Measurements from ENCODE around the gene DNM3. TPM values are rescaled to one million over a fixed set of nuclear protein-coding genes. Genes with fewer than 3 reads are reported as not detected.

The DNM3 gene
- total RNA-seq, 3 donors from 2014 or later (not counting 1 experiment from before 2014, with no cell fraction given) = 2.5 to 3.3 (median 2.8) TPM

- Histone ChIP-seq H3K9me3 (ENCODE audit: control insufficient read depth, insufficient read depth, low read length) (no peaks in the 10 kb centered on the region), H3K27ac (ENCODE audit: low read length) (no peak overlapping the region), H3K4me1 (ENCODE audit: control insufficient read depth, insufficient read depth, low read length) (no peaks in the 10 kb centered on the region), H3K4me3 (ENCODE audit: low read length) (no peak overlapping the region), H3K27me3 (ENCODE audit: control insufficient read depth, insufficient read depth, low read length) (no peaks in the 10 kb centered on the region), H3K36me3 (ENCODE audit: control insufficient read depth, insufficient read depth, low read length) (no peaks in the 10 kb centered on the region)
- H3K27ac Mint-ChIP-seq = no peak overlapping the region
- no peak for TF ChIP-seq CTCF (IDR thresholded peaks at IDR 0.05)
- H3K36me3 Mint-ChIP-seq = no peaks in the 10 kb centered on the region
- no peaks in the 10 kb centered on the region for H3K4me1 Mint-ChIP-seq
- no peak for DNase-seq
- no peaks in the 10 kb centered on the region for H3K27me3 Mint-ChIP-seq (ENCODE audit: low read depth in 2 of 2)
- intact Hi-C loops (cut with micrococcal nuclease) = no loop called here
- no peaks in the 10 kb centered on the region for H3K9me3 Mint-ChIP-seq
- no peak for ATAC-seq
- H3K4me3 Mint-ChIP-seq = no peak overlapping the region
Measured at GRCh38 chr1:172206256-172206655, 365.0 kb downstream of the DNM3 start.

- H3K9me3 ChIP-seq (ENCODE audit: control insufficient read depth, insufficient read depth, low read length) = no peaks in the 10 kb centered on the region
- DNase-seq (no peak), ATAC-seq (no peak)
- no peaks in the 10 kb centered on the region for H3K4me1 ChIP-seq (ENCODE audit: control insufficient read depth, insufficient read depth, low read length)
- H3K4me3 Mint-ChIP-seq = no peak overlapping the region
- intact Hi-C loops (cut with micrococcal nuclease) = no loop called here
- no peak for TF ChIP-seq CTCF (IDR thresholded peaks at IDR 0.05)
- no peaks in the 10 kb centered on the region for H3K36me3 Mint-ChIP-seq
- no peaks in the 10 kb centered on the region for H3K9me3 Mint-ChIP-seq
- H3K4me3 ChIP-seq (ENCODE audit: low read length) = no peak overlapping the region
- 97% methylated on average over 4 of the region's 4 CpGs for WGBS (ENCODE audit: insufficient coverage)
- no peaks in the 10 kb centered on the region for H3K36me3 ChIP-seq (ENCODE audit: control insufficient read depth, insufficient read depth, low read length)
- H3K27me3 Mint-ChIP-seq (ENCODE audit: low read depth in 2 of 2) = no peaks in the 10 kb centered on the region
- H3K27me3 ChIP-seq (ENCODE audit: control insufficient read depth, insufficient read depth, low read length) = no peaks in the 10 kb centered on the region
- peaks cover 6 to 7% of the 10 kb centered on the region in 2 donors for H3K4me1 Mint-ChIP-seq
- H3K27ac ChIP-seq (ENCODE audit: low read length) = no peak overlapping the region
- H3K27ac Mint-ChIP-seq = no peak overlapping the region
Measured at GRCh38 chr1:172208635-172209034, 367.3 kb downstream of the DNM3 start.

- Histone ChIP-seq H3K36me3 (ENCODE audit: control insufficient read depth, insufficient read depth, low read length) (no peaks in the 10 kb centered on the region), H3K4me3 (ENCODE audit: low read length) (no peak overlapping the region), H3K27me3 (ENCODE audit: control insufficient read depth, insufficient read depth, low read length) (no peaks in the 10 kb centered on the region), H3K9me3 (ENCODE audit: control insufficient read depth, insufficient read depth, low read length) (no peaks in the 10 kb centered on the region), H3K27ac (ENCODE audit: low read length) (no peak overlapping the region), H3K4me1 (ENCODE audit: control insufficient read depth, insufficient read depth, low read length) (no peaks in the 10 kb centered on the region)
- TF ChIP-seq CTCF (IDR thresholded peaks at IDR 0.05) = no peak
- DNase-seq = no peak
- intact Hi-C loops (cut with micrococcal nuclease) = no loop called here
- Mint-ChIP-seq H3K27me3 (ENCODE audit: low read depth in 2 of 2) (no peaks in the 10 kb centered on the region), H3K4me1 (peaks cover 6 to 7% of the 10 kb centered on the region in 2 donors), H3K27ac (no peak overlapping the region), H3K9me3 (no peaks in the 10 kb centered on the region), H3K4me3 (no peak overlapping the region), H3K36me3 (no peaks in the 10 kb centered on the region)
- no peak for ATAC-seq
- 95% methylated on average over 5 of the region's 5 CpGs for WGBS (ENCODE audit: insufficient coverage)
Measured at GRCh38 chr1:172211221-172211620, 369.9 kb downstream of the DNM3 start.

- Histone ChIP-seq H3K27ac (ENCODE audit: low read length) (no peak overlapping the region), H3K9me3 (ENCODE audit: control insufficient read depth, insufficient read depth, low read length) (no peaks in the 10 kb centered on the region), H3K36me3 (ENCODE audit: control insufficient read depth, insufficient read depth, low read length) (no peaks in the 10 kb centered on the region), H3K4me3 (ENCODE audit: low read length) (no peak overlapping the region), H3K27me3 (ENCODE audit: control insufficient read depth, insufficient read depth, low read length) (no peaks in the 10 kb centered on the region), H3K4me1 (ENCODE audit: control insufficient read depth, insufficient read depth, low read length) (no peaks in the 10 kb centered on the region)
- no peak for ATAC-seq
- DNase-seq = no peak
- Mint-ChIP-seq H3K4me1 (peaks cover 6 to 7% of the 10 kb centered on the region in 2 donors), H3K27me3 (ENCODE audit: low read depth in 2 of 2) (no peaks in the 10 kb centered on the region), H3K36me3 (no peaks in the 10 kb centered on the region), H3K4me3 (no peak overlapping the region), H3K9me3 (no peaks in the 10 kb centered on the region), H3K27ac (no peak overlapping the region)
- intact Hi-C loops (cut with micrococcal nuclease) = no loop called here
- 87% methylated on average over 2 of the region's 3 CpGs for WGBS (ENCODE audit: insufficient coverage)
- TF ChIP-seq CTCF (IDR thresholded peaks at IDR 0.05) = no peak
Measured at GRCh38 chr1:172212124-172212523, 370.8 kb downstream of the DNM3 start.
